GM18507 (cell line): Measurements from ENCODE around the gene BPI.
"Not testable (repeated sequence)": the region's sequence is repeated elsewhere in the genome, so short reads cannot be mapped to it uniquely, and the experiment has no call there.

Experiments
- DNase-seq: peaks from one replicate; pipeline ENCODE4 v3.0.0; 2011; ENCODE audit warnings: low read depth; ENCODE audit not compliant: insufficient read length; ENCODE audit errors: extremely low spot score
- FAIRE-seq: peaks from 2 replicates; lab custom pipeline; 2011; peaks lifted over from hg19 to GRCh38; lab: Jason Lieb, UNC

BPI gene

DNA sequence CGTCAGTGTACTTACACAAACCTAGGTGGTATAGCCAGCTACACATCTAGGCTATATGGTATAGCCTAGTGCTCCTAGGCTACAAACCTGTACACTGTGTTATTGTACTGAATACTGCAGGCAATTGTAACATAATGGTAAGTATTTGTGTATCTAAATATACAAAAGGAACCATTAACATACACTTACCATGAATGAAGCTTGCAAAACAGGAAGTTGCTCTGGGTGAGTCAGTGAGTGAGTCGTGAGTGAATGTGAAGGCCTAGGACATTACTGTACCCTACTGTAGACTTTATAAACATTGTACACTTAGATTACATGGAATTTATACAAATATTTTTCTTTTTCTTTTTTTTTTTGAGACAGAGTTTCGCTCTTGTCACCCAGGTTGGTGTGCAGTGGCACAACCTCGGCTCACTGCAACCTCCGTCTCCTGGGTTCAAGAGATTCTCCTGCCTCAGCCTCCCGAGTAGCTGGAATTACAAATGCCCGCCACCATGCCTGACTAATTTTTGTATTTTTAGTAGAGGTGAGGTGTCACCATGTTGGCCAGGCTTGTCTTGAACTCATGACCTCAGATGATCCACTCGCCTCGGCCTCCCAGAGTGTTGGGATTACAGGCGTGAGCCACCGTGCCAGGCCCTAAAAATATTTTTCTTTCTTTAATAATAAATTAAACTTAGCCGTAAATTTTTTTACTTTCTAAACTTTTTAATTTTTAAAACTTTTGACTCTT lies 28.0 kb upstream of the BPI start:
- DNase-seq (no peak), FAIRE-seq (no peak)

DNA sequence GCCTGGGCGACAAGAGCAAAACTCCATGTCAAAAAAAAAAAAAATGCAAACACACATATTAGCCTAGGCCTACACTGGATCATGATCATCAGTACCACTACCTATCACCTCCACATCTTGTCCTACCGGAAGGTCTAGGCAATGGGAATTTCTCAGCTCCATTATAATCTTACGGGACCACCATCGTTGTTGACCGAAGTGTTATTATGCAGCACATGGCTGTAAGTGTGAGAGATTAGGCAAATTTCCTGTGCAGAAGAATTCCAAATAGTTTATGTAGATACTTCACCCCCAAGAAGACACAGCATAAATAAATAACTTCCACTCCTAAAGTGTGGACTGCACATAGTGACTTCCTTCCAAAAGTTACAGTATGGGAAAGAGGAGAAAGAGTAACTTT lies 26.7 kb upstream of the BPI start:
- no peak for FAIRE-seq
- DNase-seq, result no peak

DNA sequence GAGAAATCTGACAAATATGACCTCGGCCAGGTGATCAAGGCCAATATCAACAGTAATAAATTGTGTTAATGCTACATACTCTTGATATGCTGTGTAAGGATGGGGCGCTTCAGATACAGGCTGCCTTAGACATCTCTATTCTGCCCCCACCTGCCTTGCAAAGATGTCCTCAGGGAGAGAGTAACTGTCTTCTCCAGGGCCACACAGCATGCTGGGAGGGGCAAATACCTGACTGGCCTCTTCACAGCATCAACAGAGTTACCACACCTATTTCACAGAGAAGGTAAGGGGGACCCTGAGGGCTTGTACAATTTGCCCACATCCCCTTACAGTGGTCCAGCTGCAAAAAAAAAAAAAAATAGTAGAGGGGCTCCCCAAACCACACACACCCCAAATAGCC lies 26.3 kb upstream of the BPI start:
- no peak for FAIRE-seq

DNA sequence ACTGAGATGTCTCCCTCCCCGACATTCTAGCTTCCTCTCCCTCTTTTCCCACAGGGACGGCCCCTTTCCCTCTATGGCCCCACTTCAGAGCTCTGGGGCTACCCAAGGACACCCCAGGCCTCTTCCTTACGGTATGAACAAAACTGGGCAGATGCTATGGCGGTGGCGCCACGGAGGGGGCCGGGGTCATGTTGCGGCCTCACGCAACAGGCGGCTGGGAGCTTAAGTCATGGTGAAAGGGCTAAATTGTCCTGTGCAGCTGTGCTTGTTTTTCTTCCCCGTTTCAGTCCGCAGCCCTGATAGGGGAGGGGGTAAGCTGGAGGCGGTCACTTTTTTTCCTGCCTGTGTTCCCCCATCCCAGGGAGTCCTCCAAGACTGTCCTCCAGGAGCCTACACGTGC lies 25.8 kb upstream of the BPI start:
- DNase-seq (no peak), FAIRE-seq (no peak)

More for the DNA sequence above, 26.3 kb upstream of the BPI start:
- no peak for DNase-seq

DNA sequence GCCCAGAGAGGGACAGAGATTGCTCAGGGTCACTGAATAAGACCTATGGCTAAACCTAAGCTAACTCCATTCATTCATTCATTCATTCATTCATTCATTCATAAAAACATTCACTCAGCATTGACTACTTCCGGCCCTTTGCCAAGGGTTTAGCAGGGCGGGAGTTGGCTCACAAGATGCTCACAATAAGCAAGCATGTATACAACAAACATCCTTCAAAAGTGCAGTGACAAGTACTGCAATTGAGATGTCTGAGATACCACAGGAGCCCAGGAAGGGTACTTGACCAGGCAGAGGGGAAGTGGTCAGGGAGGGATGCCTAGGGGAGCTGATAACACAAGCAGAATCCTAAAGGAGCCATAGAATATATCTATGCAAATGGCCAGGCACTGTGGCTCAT lies 25.2 kb upstream of the BPI start:
- DNase-seq (no peak), FAIRE-seq (no peak)

DNA sequence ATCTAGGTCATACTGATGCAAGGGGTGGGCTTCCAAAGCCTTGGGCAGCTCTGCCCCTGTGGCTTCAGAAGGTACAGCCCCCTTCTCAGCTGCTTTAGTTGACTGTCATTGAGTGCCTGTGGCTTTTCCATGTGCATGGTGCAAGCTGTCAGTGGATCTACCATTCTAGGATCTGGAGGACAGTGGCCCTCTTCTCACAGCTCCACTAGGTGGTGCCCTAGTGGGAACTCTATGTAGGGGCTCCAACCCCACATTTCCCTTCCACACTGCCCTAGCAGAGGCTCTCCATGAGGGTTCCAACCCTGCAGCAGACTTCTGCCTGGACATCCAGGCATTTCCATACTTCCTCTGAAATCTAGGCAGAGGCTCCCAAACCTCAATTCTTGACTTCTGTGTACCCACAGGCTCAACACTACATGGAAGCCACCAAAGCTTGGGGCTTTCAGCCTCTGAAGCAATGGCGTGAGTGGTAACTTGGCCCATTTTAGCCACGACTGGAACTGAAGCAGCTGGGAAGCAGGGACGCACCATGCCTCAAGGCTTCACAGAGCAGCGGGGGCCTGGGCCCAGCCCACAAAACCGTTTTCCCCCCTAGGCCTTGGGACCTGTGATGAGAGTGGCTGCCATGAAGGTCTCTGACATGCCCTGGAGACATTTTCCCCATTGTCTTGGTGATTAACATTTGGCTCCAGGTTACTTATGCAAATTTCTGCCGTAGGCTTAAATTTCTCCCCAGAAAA lies 22.6 kb upstream of the BPI start:
- DNase-seq, FAIRE-seq: not testable (repeated sequence)

DNA sequence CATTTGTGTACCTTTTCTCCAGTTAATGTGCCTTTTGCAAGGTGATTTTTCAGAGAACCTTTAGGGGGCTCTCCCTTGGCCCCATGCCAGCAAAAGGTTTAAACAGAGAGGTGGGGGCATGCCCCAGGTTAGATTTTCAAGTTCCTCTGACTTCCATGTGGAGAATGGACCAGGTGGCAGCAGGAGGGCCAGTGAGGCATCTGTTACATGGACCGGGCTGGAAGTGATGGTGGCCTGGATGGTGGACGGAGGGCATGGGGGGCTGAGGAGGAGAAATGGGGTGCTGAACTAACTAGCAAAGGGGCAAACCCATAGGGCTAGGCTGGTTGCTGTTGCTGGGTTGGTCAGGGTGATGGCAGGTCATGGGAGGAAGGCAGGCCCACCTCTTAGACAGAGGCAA lies 20.7 kb upstream of the BPI start:
- DNase-seq (no peak), FAIRE-seq (no peak)

DNA sequence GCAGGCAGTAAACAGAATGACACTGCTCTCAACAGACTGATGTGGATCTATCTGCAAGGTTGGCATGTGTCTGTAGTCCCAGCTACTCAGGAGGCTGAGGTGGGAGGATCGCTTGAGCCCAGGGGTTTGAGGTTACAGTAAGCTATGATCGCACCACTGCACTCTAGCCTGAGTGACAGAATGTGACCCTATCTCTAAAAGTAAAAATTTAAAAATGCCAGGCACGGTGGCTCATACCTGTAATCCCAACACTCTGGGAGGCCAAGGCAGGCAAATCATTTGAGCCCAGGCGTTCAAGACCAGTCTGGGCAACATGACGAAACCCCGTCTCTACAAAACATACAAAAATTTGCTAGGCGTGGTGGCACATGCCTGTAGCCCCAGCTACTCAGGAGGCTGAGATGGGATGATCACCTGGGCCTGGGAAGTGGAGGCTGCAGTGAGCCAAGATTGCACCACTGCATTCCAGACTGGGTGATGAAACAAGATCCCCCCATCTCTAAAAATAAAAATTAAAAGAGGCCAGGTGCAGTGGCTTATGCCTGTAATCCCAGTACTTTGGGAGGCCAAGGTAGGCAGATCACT lies 19.8 kb upstream of the BPI start:
- FAIRE-seq, DNase-seq: not testable (repeated sequence)

DNA sequence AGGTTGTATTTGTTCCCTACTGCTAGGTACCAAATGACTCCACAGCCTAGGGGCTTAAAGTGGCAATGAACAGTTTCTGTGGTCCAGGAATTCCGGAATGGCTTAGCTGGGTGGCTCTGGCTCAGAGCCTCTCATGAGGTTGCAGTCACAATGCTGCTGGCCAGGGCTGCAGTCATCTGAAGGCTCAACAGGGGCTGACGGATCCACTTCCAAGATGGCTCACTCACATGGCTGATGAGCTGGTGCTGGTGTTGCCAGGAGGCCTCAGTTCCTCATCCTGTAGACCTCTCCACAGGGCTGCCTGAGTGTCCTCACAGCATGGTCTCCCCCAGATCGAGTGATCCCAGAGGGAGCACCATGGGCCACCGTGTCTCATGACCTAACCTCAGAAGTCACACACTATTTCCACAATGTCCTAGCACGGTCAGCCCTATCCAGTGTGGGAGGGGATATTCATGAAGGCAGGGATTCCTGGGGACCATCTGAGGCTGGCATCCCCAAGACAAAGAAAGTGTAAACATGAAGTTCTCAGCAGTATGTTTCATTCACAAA lies 19.0 kb upstream of the BPI start:
- DNase-seq, result no peak
- FAIRE-seq, result no peak

DNA sequence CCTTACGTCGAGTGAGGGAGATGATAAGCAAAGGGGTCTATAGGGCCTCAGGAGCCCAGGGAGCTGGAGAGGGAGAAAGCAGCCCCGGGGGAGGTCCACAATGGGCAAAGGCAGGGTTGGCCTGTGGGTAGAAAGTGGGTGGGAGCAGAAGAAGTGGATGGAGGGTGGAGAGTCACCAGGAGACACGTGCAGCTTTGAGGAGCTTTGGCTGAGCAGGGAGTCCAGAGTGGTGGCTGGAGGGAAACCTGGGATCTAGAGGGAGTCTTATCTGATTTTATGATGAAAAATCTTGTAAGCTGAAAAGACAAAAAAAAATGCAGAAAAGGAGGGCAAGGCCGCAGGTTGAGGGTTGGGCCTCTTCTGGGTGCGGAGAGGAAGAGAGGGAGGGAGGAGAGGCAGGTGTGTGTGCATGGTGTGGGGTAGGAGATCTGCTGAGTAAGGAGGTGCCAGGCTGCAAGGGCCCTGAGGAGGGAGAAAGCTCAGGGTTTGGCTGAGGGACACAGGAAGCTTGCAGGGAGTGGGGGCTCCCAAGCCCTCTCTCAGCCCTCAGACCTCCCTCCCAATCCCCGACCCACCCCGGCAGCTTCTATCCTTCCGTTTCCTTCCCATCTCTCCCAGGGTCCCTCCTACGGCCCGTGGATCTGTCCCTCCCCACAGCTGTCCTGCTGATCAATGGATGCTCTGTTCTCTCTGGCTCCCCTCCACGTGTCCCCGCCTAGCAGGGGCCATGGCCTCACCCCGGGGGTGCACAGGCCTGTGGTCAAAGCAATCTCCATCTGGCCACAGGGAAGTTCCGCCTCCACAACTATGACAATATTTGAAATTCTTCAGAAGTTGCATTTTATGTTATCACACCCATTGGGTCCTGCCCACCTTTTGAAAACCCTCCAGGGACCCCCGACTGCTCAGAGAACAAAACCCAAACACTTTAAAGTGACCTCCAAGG lies 17.1 kb upstream of the BPI start:
- DNase-seq (no peak), FAIRE-seq (no peak)

DNA sequence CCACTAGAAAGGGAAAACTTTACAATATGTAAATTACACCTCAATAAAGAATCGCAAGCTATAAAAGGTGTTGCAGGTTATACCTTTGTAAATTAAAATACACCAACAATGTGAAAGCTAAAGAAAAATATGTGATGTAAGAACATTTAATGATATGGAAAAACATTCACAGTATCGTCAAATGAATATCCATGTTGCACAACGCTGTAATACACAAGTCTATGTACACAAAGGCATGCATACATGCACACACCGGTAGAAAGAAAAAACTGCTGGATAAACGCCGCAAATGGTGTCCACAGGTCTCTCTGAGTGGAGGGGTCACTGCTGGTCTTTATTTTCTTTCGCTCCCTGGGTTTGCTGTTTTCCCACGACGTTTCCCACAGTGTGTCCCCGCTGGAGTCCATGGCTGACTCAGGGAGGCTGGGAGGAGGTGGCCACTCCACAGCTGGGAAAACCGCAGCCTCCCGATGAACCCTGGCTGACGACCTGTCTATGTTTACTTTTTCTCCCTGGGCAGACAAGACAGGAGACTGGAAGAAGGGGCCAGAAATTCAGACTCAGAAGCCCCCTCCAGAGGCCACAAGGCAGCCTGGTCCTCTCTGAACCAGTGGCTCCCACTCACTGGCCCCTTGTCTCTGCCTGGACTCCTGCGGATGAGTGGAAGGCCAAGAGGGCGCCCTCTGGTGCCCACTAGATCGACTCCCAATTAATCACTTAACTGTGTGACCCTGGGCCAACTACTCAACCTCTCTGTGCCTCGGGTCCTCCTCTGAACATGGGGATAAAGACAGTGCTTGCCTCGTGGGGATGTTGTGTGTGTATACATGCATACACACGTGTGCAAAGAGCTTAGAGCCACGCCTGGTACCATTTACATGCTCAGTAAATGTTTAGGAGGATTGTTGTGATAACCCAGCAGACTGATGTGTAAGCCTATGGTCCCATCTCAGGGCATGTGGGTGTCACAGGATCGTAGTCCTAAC lies 12.8 kb upstream of the BPI start:
- DNase-seq, result no peak
- no peak for FAIRE-seq

DNA sequence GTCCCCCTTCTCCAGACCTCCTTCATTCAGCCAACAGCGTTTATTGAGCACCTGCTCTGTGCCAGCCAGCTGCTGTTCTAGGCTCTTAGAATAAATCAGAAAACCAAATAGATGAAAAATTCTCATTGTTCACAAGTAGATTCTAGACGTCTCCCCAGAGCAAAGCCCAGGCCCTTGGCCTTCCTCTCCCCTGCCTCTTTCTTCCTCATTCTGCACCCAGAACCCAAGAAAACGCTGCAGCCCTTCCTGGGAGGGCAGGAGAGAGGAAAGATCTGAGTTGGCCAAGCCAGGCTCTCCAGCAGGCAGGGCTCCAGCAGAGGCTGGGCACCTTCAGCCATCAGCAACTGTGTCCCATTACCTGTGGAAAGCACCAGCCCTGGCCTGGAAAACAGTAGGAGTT lies 12.0 kb upstream of the BPI start:
- no peak for DNase-seq

DNA sequence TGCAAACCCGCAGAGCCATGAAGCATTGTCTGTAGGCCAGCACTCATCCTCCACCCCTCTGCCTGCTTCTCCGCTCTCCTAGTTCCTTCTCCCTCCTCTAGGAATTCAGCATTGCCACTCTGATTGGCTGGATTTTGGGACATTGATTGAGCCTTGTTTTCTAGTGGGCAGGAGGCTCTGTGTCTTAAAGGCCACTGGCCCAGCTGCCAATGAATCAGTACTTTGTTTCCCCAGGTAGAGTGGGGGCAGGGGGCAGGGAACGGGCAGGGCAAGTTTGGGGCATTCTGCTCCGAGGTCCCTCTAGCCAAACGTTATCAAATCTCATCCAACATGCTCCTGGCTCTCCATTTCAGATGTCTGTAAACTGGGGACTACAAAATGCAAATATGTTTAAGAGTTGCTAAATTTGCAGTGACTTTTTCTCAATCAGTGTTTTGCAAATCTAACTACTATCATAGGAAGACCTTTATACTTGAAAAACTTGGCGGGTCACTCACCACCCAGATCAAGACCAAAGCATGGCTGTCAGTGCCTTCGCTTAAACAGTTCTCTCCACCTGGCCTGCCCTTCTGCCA lies 10.4 kb upstream of the BPI start:
- no peak for FAIRE-seq
- no peak for DNase-seq

More for the DNA sequence above, 12.0 kb upstream of the BPI start:
- FAIRE-seq, result no peak

DNA sequence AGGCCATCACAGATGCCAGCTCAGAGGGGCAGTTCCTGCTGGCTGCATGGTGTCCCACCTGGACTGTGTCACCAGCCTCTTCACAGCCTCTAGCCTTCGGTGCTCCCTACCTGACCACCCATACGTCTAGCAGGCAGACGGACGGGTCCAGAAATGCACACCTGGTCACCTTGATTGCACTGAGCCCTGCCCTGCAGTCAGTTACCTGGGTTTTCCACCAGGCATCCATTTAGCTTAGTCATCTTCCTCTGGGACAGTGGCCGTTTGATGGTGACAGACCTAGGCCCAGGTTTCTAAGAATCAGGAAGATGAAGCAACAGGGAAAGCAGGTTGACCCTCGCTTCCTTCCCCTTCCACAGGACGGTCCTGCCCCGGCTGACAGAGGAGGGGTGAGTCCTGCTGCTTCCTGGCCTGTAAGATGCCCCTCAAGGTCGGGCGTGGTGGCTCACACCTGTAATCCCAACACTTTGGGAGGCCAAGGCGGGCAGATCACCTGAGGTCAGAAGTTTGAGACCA lies 9.8 kb upstream of the BPI start:
- no peak for FAIRE-seq

DNA sequence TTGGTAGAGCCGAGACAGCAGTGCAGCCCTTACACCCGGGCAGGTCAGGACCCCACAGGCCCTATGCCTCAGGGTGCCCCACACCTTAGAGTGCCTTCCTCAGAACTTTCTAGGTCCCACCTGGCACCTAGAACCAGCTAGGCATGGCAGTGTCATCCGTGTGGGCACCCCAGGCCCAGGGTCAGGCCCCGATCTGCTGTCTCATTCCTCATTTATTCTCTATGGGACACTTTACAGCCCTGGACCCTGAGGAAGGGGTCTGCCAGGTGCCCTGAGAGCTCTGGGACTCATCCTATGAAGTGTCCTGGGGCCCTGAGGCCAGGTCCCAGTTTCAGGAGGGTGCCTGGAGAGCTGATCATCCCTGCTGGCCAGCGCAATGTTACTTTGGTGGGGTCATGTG lies 8.1 kb upstream of the BPI start:
- no peak for DNase-seq
- no peak for FAIRE-seq

More for the DNA sequence above, 9.8 kb upstream of the BPI start:
- DNase-seq, result no peak

DNA sequence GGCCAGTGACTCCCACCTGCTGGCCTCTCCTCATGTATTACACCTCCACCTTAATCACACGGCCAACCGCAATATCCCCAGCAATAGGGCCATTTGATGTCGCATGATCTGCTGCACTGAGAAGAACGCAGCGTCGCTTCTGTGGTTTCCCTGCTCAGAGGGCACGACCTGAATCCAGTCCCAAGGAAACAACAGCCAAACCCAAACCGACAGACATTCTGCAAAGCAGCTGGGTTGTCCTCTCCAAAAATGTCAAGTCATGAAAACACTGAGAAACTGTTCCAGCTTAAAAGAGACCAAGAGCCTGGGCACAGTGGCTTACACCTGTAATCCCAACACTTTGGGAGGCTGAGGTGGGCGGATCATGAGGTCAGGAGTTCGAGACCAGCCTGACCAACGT lies 7.5 kb upstream of the BPI start:
- DNase-seq (no peak), FAIRE-seq (no peak)

DNA sequence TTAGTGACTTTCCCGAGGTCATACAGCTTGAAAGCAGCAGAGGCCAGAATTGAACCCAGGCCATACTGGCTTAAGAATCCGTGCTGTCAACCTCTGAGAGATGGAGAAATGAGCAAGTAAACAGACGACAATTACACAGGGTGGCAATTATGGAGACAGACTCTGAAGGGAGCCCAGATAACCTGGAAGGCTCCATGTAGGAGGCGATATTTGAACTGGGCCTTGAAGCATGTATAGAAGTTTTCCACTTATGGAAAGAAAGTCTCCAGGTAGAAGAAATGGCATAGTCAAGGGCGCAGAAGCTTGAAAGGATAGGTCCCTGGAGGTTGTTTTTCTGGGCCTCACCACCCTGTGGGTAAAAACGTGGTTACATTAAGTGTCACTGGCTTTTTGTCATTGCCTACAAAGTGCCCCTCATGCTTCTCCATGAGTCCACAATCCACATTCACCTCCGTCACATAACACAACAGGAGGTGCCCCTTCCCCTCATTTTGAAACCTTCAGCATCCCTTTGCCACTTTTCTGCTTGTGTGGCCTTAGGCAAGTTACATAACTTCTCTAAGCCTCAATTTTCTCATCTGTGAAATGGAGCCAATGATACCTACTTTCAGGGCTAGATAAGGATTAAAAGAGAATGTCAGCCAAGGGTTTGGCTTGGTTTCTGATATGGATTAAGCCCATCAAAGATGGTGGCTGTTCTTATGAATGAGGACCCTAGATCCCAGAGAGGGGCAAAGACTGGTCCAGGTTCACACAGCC lies 5.9 kb upstream of the BPI start:
- FAIRE-seq, result no peak
- no peak for DNase-seq
